Measurements from ENCODE around the gene TEAD3.

- TF ChIP-seq CTCF (IDR thresholded peaks at IDR 0.05) (no peak), EP300 (IDR thresholded peaks at IDR 0.05) (no peak)
Measured at GRCh38 chr6:35494161-35494563, 2.7 kb downstream of the TEAD3 start.
